Retina (tissue), 1 donor: ENCODE results near the gene PSG5.
"Not testable (repeated sequence)": the region's sequence is repeated elsewhere in the genome, so short reads cannot be mapped to it uniquely, and the experiment has no call there.

Experiments used
- DNase-seq: peaks from one replicate; pipeline ENCODE4 v3.0.0-alpha.2; 2016

Gene PSG5

GRCh38 chr19:43181869-43182771 lies 4.2 kb downstream of the PSG5 start:
- not testable (repeated sequence) for DNase-seq

- DNase-seq, result not testable (repeated sequence)
Measured at GRCh38 chr19:43179569-43180147, 6.7 kb downstream of the PSG5 start.

DNA sequence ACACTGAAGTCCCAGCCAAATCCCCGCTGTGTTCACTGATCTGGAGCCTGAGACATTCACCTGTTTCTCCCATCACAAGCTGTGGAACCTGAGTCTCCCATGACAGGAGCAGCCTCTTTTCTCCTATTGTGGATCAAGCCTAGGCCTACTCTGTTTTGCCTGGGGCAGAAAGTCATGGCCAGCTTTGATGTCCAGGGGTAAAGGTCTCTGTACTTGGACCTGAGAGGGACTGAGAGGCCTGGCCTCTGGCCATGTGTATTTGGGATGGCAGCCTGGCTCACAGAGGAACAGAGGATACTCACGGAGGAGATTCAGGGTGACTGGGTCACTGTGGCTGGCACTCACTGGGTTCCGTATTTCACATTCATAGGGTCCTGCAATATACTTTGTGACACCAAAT lies 7.8 kb downstream of the PSG5 start:
- not testable (repeated sequence) for DNase-seq

DNA sequence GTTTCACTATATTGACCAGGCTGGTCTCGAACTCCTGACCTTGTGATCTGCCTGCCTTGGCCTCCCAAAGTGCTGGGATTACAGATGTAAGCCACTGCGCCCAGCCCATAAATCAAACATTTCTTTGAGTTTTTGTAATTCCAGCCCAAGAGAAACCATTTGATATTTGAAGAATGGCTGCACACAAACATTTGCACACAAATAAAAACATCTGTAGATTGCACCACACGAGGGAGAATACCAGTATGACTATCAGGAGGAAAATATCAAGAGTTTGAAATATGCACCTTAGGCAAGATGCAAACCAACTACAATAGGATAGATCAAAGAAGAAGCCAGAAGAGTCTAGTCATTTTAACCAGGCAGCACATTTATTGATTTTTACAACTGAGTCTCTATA lies 20.4 kb downstream of the PSG5 start:
- DNase-seq, result not testable (repeated sequence)

- DNase-seq, result not testable (repeated sequence)
Measured at GRCh38 chr19:43163135-43163534, 23.2 kb downstream of the PSG5 start.

GRCh38 chr19:43162261-43162660 lies 24.1 kb downstream of the PSG5 start:
- DNase-seq, result not testable (repeated sequence)

DNA sequence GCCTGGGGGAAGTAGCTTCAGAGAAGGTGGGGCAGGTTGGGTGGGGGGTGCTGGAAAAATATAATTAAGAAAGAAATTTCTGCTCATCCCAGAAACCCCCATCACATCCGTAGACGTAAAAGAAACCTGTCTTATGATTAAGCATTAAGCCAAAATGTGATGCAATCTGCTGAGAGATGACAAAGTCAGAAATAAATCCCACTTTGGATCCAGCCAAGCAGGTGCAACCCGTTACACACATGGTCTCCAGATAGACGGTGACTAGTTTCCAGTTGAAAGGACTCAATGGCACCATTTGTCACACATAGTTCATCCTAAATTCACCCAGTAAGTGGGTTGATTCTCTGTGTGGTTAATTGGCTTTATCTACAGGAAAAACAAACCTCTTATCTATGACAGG lies 34.1 kb downstream of the PSG5 start:
- DNase-seq, result no peak

DNA sequence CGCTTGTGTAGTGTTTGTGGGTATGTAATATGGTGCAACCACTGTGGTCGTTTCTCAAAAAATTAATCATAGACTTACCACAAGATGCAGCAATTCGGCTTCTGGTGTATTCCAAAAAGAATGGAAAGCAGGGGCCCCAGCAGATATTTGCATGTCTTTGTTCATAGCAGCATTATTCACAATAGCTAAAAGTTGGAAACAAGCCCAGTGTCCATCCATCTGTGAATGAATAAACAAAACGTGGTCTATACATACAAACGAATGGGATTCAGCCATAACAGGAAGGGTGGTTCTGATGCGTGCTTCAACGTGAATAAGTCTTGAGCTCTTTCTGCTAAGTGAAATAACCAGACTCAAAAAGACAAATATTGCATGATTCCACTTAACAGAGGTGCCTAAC lies 36.5 kb downstream of the PSG5 start:
- not testable (repeated sequence) for DNase-seq

DNA sequence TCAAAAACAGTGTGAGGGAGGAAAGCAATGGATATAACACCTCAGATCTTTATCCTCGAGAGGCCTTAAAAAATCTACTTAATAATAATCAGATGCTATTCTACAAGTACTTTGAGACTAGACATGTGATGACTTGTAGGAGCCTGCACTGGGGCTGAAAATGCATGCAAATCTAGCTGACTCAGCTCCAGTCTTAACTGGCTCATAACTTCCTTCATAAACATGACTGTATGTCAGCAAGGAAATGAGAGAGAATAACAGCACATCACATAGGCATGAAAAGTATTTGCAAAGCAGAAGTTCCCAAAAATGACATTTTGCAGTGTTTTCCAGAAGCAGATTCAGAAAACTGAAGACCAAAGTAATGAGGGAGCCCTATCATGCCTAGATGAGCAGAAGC lies 38.1 kb downstream of the PSG5 start:
- no peak for DNase-seq

GRCh38 chr19:43141763-43142162 lies 44.6 kb downstream of the PSG5 start:
- DNase-seq, result not testable (repeated sequence)

DNA sequence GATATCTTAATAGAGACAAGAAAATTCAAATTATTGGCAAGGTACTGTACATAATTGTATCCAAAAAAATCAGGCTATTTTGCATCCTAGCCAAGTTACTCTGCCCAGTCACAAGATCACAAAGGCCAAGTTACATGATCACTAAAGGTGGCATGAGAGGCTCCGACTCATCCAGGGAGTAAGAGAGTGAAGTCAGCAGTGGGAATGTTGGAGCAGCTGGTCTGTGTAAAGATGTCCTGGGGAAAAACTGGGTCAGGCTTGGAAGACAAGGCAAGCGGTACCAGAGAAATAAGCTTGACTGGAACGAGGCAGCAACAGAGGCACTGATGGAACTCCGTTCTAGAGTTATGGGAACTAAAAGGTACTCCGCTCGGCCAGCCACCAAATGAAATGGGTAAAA lies 53.6 kb downstream of the PSG5 start:
- no peak for DNase-seq

DNA sequence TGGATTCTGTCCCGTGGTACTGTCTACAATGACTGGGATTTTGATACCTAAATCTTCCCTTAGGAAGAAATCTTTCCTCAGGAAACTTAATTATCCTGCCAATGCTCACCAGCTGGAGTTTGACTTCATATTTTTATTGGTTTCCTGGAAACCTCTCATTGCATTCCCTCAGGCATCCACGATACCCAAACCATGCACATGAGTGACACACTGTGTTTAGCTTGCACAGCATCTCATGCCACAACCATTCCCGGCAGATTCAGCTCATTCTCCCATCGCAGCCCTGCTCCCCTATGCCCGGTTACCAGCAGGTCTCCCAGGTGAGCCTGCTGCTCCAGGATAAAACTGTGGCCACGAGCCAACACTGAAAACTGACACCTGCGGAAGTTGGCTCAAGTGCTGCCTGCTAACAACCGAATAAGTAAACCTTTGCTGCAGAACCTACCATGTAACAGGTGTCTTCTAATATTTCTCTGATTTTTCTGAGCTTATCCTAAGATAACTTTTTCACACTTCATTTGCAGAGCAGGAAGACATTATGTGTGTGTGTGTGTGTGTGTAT lies 55.0 kb downstream of the PSG5 start:
- not testable (repeated sequence) for DNase-seq

DNA sequence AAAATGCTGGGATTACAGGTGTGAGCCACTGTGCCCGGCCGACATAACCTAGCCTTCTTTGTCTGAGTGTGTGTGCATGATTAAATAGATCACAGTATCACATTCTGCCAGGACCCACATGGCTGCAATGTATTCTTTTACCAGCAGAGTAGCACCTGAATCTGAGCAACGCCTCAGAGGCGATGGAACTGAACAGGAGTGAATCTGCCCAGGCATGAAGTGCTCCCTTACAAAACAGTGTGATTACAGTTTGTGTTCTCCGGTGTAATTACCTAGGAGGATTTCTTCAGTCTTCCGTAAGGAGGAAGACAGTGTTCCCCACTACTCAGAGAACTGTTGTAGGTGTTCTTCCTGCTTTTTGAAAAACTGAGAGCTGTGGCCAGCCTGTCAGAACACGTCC lies 57.1 kb downstream of the PSG5 start:
- not testable (repeated sequence) for DNase-seq

GRCh38 chr19:43127336-43127735 lies 59.0 kb downstream of the PSG5 start:
- not testable (repeated sequence) for DNase-seq

DNA sequence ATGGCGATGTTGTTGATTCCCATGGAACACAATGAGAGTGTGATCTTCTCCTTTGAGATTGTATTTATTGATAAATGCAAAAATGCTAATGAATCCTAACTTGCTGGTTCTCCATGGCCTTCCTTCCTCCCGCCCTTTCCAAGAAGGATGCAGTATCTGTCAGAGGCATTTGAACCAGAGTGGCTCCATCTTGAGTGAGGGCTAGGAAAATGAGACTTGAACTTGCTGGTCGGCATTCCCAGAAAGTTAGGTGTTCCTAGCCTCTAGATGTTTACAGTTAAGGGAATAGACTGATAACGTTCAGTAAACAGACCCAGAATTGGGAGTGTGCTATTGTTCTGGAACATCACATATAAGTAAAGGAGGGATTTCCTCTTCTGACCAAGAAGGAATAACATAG lies 59.6 kb downstream of the PSG5 start:
- no peak for DNase-seq

DNA sequence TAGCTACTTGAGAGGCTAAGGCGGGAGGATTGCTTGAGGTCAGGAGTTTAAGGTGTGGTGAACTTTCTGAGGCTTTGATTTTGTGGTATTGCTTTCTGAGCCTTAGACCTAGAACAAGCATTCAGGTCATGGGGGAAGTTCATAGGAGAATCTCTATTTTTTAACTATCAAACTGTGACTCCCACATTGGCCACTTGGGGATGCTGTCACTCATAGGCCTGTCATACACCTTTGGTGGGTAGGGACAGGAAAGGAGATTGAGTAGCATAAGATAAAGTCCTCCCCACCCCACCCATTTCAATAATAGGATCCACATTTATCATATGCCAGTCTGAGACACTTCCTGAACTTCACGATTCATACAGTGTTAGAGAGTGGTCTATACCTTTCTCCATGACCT lies 62.0 kb downstream of the PSG5 start:
- no peak for DNase-seq

DNA sequence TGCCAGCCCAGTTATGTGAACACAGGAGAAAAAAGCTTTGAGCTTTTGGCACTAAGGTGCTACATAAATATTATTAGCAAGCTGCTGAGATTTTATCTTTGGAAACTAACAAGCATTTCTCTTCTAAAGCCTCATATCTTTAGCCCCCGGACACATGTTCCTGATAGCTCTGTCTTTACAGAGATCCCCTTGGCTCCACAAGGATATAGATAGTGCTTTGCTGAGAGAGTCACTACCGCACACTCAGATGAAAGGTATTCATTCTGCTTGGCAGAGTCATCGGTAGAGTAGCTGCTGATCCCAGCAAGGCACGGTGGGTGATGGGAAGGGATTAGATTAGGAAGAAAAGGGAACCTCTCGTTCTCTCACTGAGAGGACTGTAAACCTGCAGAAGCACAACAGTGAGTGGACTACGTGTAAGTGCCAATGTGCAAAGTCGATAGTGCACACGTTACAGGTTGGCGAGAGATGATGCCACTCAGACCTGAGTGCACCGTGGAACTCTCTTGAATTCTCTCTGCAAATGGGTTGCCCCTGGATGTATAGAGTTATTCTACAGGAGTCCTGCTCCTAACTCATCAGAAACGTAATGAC lies 65.8 kb downstream of the PSG5 start:
- not testable (repeated sequence) for DNase-seq

DNA sequence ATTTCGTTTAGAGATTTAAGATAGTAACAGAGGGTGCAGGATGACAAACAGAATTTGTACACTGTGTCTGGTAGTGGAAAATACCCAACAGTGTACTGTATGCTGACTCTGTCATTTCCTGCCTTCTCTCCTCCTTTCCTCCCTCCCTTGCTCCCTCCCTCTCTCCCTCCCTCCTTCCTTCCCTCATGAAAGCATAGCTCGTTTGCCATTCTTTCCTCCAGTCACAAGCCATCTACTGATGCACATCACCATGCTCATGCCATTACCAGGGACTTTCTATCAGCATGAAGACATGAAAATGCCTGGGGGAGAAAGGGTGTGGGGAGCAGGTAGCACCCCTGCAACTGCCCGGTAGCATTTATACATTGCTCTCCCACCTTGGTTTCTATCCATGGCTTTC lies 66.8 kb downstream of the PSG5 start:
- not testable (repeated sequence) for DNase-seq
